GM21717 (cell line): ENCODE results near the gene ORM2.
"Not testable (repeated sequence)": the region's sequence is repeated elsewhere in the genome, so short reads cannot be mapped to it uniquely, and the experiment has no call there.

Experiments
- ATAC-seq: cut with Tn5 transposase; IDR thresholded peaks from one replicate; pipeline ENCODE4 v1.9.1; 2021; ENCODE audit warnings: mild to moderate bottlenecking, moderate library complexity; ENCODE audit not compliant: unreplicated experiment

ORM2 gene

DNA sequence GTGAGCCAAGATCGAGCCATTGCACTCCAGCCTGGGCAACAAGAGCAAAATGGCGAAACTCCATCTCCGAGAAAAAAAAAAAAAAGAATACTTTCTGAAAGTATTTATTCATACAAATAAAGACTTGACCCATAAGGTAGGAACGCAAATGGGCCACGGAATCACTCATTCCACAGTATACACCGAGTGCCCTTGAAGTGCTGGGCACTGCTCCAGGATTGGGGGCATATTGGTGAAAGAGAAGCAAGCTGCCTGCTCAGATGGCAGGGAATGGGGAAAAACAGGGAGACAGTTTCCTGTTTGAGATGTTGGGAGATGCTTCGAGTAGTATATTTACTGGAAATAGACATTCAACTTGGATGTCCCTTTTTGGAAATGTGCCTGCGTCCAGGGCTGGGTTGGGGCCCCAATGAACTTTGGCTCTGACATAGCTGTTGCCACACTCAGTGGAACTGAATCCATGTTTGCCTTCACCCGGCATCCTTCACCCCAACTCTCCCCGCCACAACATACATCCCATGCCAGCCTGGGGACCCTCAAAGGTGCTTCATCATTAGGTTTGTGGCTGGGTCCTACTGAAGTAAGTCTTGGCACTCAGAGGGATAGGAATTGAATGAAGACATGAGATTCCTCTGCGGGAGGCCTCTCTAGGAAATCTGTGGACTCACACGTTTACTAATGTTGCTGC is 588 bp upstream of the ORM2 start:
- not testable (repeated sequence) for ATAC-seq

DNA sequence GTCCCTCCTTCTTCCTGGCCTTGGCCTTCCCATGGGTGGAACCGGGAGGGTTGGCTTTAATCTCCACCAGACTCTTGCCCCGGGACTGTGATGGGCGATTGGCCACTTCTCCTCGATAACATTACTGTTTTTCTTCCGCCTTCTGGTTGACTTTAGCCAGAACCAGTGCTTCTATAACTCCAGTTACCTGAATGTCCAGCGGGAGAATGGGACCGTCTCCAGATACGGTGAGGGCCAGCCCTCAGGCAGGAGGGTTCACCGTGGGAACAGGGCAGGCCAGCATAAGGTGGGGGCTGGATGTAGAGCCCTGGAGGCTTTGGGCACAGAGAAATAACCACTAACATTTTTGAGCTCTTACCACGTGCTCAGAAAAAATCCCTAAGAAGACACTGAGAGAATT is 967 bp downstream of the ORM2 start:
- ATAC-seq, result no peak

- ATAC-seq, result not testable (repeated sequence)
Observed at GRCh38 chr9:114331229-114332195, 1.8 kb downstream of the ORM2 start.

DNA sequence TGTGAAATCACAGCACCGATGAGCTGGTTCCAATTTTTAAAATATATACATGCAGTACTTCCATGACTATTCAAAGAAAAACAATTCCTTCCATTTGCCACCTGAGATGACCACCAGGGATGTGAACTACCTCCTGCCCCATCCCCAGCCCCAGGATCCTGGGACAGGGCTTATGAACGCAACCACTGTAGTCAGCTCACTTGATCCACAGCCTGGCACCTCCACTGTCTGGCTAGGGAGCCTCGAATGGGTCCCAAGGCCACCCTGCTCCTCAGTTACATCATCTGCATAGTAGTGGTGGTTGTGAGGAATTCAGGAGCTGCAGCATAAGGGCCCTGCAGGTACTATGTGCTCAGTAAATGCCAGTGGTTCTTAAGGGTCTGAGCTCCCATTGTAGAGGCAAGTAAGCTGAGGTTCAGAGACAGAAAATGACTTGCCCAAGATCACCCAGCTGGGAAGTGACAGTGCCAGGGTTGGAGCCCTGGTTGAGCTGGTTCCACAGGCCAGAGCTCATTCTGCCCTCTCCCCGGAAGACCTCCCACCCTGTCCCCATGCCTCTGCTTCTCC is 2.9 kb downstream of the ORM2 start:
- ATAC-seq, result not testable (repeated sequence)

DNA sequence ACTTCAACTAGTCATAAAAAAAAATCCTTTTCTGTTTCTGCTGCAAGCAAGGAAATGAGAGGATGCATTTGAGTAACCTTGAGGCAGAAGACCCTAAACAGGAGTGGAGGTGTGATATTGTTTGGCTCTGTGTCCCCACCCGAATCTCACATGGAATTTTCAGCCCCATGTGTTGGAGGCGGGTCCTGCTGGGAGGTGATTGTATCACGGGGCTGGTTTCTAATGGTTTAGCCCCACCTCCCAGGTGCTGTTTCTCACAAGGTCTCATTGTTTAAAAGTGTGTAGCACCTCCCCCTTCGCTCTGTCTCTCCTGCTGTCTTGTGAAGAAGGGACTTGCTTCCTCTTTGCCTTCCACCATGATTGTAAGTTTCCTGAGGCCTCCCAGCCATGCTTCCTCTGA is 4.0 kb downstream of the ORM2 start:
- not testable (repeated sequence) for ATAC-seq

DNA sequence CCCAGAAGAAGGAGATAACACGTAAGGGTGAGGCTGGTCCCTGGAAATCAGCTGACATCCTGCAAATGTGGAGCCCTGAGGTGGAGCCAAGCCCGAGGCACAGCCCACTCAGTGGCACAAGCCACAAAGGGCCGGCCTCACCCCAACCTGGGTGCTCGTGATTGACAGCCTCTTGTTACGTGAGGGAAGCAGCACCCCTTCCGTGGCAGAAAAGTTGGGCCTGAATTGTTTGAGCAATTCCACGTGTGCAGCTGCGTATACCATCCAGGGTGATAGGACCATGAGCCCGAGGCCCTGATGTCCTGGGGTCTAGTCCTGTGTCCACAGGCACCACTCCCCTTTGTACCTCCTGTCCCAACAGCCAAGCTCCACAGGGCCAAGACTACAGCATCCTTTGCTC is 4.8 kb downstream of the ORM2 start:
- no peak for ATAC-seq

GRCh38 chr9:114335745-114336144 is 6.1 kb downstream of the ORM2 start:
- no peak for ATAC-seq

DNA sequence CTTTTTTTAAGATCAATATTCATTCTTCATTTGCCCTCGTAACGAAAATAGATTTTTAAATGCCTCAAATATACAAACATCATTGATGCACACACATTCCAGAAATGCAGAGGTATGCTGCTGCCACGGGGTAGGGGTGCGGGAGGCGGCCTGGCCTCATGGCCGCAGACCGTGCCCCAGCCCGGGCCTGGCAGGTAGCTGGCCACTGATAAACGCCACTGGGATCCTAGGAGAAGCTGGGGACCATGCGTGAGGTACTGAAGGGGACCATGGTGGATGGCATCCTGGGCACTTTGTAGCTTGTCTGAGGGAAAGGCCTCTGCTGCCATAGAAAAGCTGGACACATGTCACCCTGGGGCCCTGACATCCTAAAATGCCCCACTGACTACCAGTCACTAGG is 6.5 kb downstream of the ORM2 start:
- ATAC-seq, result no peak

- no peak for ATAC-seq
Observed at GRCh38 chr9:114336699-114337395, 7.2 kb downstream of the ORM2 start.

GRCh38 chr9:114338187-114338586 is 8.5 kb downstream of the ORM2 start:
- ATAC-seq, result no peak

GRCh38 chr9:114339130-114339908 is 9.7 kb downstream of the ORM2 start:
- ATAC-seq, result no peak

- no peak for ATAC-seq
Observed at GRCh38 chr9:114341152-114341830, 11.6 kb downstream of the ORM2 start.

DNA sequence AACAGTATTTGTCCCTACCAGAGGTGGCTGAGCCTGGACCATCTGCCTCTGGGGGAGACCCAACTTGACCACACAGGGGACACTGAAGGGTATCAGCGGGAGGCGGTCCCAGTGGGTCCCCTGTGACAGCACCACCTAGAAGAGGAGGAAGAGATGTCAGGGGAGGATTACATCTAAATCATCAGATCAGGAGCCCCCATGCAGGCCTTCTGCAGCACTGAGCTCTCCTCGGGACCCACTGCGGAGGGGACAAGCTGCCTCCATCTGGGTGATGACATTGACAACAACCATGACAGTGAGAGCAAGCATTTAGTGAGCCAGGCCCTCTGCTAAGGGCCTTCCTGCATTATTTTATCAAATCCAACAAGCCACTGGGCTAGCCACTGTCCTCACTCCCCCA is 12.3 kb downstream of the ORM2 start:
- no peak for ATAC-seq

- no peak for ATAC-seq
Observed at GRCh38 chr9:114342755-114343440, 13.2 kb downstream of the ORM2 start.

DNA sequence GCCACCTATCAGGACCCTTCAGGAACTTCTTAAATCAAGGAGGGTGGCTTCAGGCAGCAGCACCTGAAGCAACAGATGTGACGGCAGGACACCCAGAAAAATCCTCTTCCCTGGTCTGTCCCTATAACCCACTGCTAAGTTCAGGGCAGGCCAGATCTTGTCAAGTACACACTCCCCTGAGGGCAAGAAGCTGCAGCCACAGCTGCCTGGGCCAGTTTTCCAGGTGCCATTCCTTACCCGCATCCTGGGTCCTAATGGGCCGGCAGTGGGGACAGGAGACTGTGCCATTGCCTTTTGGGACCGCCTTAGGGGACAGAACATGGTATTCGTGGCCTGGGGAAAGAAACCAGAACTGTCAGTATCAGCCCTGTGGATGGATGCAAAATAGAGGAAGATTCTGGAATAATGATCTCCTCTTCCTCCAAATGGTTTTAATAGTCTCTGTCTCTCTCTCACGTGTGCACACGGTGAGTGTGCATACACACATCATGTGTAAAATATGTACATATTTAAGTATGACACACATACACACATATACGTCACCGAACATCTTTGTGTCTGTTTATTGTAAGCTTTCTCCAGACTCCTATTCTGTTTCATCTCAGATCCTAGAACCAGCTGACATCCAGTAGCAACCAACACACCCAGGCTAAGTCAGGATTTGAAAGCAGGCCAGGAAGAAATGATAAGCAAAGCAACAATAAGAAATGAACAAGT is 14.0 kb downstream of the ORM2 start:
- no peak for ATAC-seq

DNA sequence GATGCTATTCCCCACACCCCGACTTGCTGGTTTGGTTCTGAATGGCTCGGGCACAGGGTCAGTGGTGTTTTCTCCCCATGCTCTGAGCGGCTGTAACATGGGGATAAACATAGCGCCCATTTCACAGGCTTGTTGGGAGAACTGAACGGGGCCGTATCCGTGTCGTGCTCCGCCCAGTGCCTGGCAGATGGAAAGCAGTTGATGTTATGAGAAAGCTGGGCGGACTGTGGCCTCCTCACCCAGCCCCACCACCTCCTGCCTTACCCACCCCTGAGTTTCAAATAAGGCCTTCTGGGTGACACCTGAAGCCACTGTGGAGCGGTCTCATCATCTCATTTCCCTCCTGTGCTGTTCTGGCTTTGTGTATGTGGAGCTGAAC is 14.5 kb downstream of the ORM2 start:
- ATAC-seq, result no peak

DNA sequence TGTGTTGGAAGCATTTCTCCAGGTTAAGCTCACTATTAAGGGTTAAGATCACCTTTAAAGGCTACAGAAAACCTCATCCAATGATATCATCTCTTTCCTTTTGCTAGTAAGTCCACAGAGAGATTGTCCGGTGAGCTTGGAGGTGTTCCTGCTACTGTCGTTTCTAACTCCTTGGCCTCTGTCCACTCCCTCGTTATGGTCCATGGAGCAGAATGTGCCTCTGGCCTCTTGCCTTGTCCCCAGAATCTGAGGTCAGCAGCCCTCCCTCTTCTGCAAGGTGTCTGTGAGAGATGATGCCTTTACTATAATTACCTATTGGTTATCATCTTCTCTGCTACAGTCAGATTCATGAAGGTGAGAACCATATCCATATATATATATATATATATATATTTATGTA is 15.0 kb downstream of the ORM2 start:
- no peak for ATAC-seq

DNA sequence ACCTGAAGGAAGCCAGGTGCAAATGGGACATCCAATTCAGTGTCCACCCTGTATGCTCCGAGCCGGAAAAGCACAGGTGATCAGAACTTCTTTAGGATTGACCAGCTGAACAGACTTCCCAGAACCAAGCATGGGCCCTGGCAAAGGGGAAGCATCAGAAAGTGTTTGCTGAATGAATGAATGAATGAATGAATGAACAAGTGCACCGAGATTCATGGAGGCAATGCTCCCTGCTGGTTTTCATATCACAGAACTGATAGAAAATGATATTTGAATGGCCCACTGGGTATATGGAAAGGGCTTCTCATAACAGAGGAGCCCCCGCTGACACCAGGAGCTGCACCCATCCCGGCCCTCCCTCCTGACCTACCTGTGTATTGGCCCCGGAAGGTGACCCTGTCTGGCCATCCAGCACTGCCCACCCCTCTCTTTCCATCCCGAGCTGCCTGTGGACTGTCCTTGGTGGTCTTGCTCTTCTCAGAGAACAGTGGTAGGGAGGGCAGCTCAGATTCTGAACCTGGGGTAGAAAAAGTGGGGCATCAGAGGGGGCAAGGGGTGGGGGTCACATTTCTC is 15.9 kb downstream of the ORM2 start:
- ATAC-seq, result no peak
